NCI-H510A treated with DMSO at 0.1 percent for 48 hours (cell line): ENCODE results near the gene PRDX2.

Source experiments
- DNase-seq: peaks from one replicate; lab custom pipeline; 2025; lab: John Stamatoyannopoulos, UW

PRDX2 gene

GRCh38 chr19:12752056-12752781, 49.4 kb downstream of the PRDX2 start:
- DNase-seq = no peak

- no peak for DNase-seq
Observed at GRCh38 chr19:12751635-12752034, 50.0 kb downstream of the PRDX2 start, which contains the start of gene BEST2. Gene BEST2 (plus strand): TSS chr19:12751791. CDS start chr19:12752593, 802 bp downstream.

- no peak for DNase-seq
Observed at GRCh38 chr19:12750851-12751250, 50.7 kb downstream of the PRDX2 start.

- DNase-seq = no peak
Observed at GRCh38 chr19:12749938-12750521, 51.6 kb downstream of the PRDX2 start.

GRCh38 chr19:12748489-12748888, 53.1 kb downstream of the PRDX2 start:
- no peak for DNase-seq
